GM19395 (cell line): Measurements from ENCODE around the gene ABCD2.
A peak's percentile ranks its signal among the peaks of the same experiment; 100 is the strongest.
"Not testable (repeated sequence)": the region's sequence is repeated elsewhere in the genome, so short reads cannot be mapped to it uniquely, and the experiment has no call there.

Experiments used
- ATAC-seq: cut with Tn5 transposase; IDR thresholded peaks from one replicate; pipeline ENCODE4 v1.9.1; 2021; ENCODE audit warnings: mild to moderate bottlenecking, moderate library complexity; ENCODE audit not compliant: unreplicated experiment

The ABCD2 gene

DNA sequence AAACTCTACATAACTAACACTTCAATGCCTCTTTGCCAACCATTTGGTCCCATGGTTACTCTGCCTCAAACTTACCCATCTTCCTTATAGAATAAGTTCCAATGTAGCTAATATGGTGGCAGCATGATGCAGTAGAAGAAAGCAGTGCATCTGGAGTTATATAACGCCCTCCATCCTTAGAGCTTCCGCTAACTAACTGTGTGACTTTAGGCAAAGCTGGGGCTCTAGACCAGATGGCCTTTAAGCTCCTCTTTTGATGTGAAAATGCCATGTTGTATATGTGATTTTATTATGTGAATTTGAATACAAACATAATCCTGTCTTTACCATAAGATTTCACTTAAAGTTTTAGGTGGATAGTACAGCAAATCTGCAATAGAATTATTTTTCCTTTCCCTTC lies 6.1 kb downstream of the ABCD2 start:
- no peak for ATAC-seq

DNA sequence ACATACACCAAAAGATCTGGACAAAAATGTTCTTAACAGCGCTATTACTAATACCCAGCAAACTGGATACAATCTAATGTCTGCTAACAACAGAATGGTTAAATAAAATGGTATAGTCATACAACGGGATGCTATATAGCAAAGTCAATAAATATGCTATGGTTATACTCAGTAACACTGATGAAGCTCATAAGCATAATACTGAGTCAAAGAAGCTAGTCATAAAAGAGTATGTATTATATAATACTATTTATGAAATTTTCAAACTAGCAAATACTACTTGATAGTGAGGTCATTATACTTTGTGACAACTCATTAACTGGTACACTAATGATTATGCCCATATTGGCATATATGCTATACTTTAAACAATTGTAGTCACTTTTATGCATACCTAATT lies 7.4 kb downstream of the ABCD2 start:
- no peak for ATAC-seq

DNA sequence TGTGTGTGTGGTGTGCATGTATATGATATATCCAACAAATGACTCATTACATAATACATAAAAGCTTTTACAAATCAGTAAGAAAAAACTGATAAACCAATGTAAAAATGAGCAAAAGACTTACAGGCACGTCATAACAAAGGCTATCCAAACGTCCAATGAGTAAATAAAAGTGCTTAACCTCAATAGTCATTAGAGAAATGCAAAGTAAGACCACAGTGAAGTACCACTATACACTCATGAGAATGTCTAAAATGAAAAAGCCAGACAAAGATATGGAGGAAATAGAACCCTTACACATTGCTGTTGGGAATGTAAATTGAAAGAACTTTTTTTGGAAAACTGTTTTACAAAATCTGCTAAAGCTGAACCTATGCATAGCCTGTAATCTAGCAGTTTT lies 7.8 kb downstream of the ABCD2 start:
- no peak for ATAC-seq

DNA sequence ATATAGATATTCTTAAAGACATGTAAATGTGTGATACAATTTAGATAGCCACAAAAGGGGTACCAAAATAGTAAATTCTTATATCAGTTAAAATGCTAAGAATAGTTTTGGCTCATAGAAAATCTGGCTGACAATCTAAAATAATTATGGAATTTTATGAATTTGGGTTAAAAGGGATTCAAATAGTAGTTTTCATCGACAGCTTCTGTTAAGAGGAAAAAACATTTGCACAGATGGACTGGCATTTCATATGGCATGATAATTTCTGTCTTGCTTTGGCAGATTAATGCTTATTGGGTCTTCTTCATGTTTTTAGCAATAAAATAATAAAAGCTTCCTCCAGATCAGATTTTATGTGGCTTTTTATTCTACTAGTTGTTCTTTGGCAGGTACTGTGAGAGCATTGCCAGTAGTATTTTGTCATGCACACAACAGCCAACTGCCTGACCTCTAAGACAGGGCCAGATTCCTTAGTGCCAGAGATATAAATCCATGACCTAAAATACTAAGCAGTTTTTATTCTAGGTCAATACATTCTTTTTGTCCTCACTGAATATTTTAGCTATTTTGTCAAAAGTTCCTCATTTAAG lies 9.1 kb downstream of the ABCD2 start:
- ATAC-seq: no peak

- ATAC-seq: no peak
Measured at GRCh38 chr12:39606712-39607423, 12.7 kb downstream of the ABCD2 start.

- ATAC-seq: no peak
Measured at GRCh38 chr12:39605996-39606395, 13.6 kb downstream of the ABCD2 start.

- ATAC-seq: no peak
Measured at GRCh38 chr12:39605501-39605900, 14.1 kb downstream of the ABCD2 start.

GRCh38 chr12:39603065-39603464 lies 16.5 kb downstream of the ABCD2 start:
- no peak for ATAC-seq

- not testable (repeated sequence) for ATAC-seq
Measured at GRCh38 chr12:39601951-39602350, 17.7 kb downstream of the ABCD2 start.

- no peak for ATAC-seq
Measured at GRCh38 chr12:39595928-39596327, 23.7 kb downstream of the ABCD2 start.

GRCh38 chr12:39592295-39592694 lies 27.3 kb downstream of the ABCD2 start:
- no peak for ATAC-seq

- no peak for ATAC-seq
Measured at GRCh38 chr12:39588348-39588747, 31.3 kb downstream of the ABCD2 start.

- peak; percentile 70 for ATAC-seq
Measured at GRCh38 chr12:39587225-39587624, 32.4 kb downstream of the ABCD2 start.

- no peak for ATAC-seq
Measured at GRCh38 chr12:39586816-39587215, 32.8 kb downstream of the ABCD2 start.

- no peak for ATAC-seq
Measured at GRCh38 chr12:39581592-39581991, 38.0 kb downstream of the ABCD2 start.

DNA sequence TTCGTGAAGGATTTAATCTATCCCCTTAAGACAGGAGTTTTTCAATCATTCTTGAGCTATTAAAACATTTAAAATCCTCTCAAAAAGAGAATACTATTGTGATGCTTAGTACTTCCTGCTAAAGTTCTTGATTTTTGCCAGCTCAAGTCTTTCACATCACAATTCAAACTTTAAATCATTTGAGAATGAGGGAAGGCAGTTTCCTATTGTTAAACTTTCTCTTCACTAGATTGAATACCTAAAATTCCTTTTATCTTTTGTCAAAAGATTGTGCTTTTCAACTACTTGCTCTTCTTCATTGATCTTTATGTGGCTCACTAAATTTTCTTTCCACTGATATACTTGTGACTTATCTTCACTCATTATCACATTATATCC lies 44.1 kb downstream of the ABCD2 start:
- no peak for ATAC-seq

GRCh38 chr12:39574785-39575497 lies 44.7 kb downstream of the ABCD2 start:
- ATAC-seq: no peak

- no peak for ATAC-seq
Measured at GRCh38 chr12:39574378-39574777, 45.2 kb downstream of the ABCD2 start.

DNA sequence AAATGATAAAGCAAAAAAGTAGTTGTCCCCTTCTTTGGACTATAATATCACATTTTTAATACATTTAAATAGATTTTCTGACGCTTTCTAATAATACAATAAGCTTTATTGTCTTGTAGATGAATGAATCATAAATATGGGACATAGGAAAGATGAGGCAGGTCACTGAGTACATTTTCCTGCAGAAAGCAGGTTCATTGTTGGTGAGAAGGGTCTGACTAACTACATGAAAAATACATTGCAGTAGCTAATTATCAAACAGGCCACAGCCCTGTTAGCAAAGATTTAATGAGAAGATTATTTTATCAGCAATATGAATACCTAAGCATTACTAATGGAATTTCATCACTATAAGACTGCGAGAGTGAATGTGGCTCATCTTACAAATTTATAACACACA lies 45.6 kb downstream of the ABCD2 start:
- no peak for ATAC-seq

GRCh38 chr12:39572551-39572950 lies 47.1 kb downstream of the ABCD2 start:
- ATAC-seq: no peak

DNA sequence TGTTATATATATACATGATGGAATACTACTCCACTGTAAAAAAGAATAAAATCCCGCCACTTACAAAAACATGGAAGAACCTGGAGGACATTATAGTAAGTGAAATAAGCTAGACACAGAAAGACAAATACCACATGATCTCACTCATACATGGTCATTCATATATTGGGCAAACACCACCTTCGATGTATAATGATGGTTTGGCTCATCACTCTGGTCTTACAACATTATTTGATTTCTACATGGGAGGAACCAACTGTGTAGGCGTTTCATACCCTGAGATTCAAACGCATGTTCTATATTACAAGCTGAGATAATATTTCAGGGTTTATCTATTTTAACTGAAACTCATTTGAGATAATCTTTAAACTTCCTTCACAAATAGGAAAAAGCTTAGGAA lies 48.3 kb downstream of the ABCD2 start:
- ATAC-seq: no peak

DNA sequence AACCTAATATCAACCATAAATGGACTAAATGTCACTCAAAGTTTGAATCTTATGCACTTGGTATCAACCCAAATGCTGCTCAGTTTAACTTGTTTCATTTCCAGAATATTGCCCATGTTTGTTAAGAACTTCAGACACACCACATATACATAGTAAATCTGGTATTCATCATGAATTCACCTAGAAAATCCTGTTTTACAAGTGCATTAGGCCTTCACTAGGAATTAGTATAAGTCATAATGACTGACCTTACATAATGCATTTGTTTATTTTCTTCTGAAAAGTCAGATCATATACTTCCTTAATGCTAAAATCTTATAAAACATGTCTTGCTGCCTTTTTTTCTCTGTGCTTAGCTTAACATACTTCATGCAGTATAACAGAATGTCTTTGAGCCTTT lies 66.1 kb downstream of the ABCD2 start:
- no peak for ATAC-seq
